PFSK-1 (cell line): ENCODE data around the gene CAPN1.

ENCODE experiments used
- FOXP2 ChIP-seq: optimal IDR thresholded peaks from 2 replicates; pipeline ENCODE3; 2011; ENCODE audit warnings: borderline replicate concordance, control low read depth, inconsistent platforms; ENCODE audit not compliant: insufficient read depth; ENCODE audit errors: extremely low read length, extremely low read depth
- POLR2AphosphoS5 ChIP-seq: IDR thresholded peaks from 2 replicates; pipeline ENCODE4 v1.6.1; 2012; ENCODE audit warnings: low read depth, mild to moderate bottlenecking, control low read depth, low read length, moderate library complexity
- SIN3A ChIP-seq: IDR thresholded peaks from 2 replicates; pipeline ENCODE4 v1.6.1; 2012; ENCODE audit warnings: mild to moderate bottlenecking, low read length, moderate library complexity, borderline replicate concordance; ENCODE audit not compliant: insufficient read depth
- TAF1 ChIP-seq: IDR thresholded peaks from 2 replicates; pipeline ENCODE4 v1.6.1; 2012; ENCODE audit warnings: low read length, control low read depth, borderline replicate concordance; ENCODE audit not compliant: insufficient read depth
- TF ChIP-seq, protein P1 (sequence below), 2 experiments: IDR thresholded peaks; 2 replicates each; pipeline versions ENCODE4 v1.6.1 to v1.8.0; 2011 to 2012; ENCODE audit warnings: low read depth in 2 of 2, low read length in 2 of 2, control low read depth in 1 of 2, inconsistent platforms in 1 of 2, mild to moderate bottlenecking in 1 of 2, moderate library complexity in 1 of 2; ENCODE audit not compliant: insufficient read depth in 1 of 2

DNA sequence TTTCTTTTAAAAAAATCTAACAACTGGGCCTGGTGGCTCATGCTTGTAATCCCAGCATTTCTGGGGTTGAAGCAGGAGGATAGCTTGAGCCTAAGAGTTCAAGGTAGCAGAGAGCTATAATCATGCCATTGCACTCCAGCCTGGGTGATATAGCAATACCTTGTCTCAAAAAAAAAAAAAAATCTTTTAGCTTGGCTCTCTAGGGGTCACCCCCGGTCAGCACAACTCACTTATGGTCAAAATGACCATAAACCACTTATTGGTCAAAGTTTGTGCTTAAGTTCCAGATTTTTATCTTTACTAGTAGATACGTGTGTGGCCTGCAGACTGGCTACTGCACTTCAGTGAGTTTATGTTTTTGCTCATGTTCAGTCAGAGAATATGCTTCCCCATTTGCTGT, 18.0 kb upstream of the CAPN1 start:
- TF ChIP-seq POLR2AphosphoS5 (no peak), FOXP2 (no peak), TAF1 (no peak), SIN3A (no peak)
- TF ChIP-seq, protein P1, sequence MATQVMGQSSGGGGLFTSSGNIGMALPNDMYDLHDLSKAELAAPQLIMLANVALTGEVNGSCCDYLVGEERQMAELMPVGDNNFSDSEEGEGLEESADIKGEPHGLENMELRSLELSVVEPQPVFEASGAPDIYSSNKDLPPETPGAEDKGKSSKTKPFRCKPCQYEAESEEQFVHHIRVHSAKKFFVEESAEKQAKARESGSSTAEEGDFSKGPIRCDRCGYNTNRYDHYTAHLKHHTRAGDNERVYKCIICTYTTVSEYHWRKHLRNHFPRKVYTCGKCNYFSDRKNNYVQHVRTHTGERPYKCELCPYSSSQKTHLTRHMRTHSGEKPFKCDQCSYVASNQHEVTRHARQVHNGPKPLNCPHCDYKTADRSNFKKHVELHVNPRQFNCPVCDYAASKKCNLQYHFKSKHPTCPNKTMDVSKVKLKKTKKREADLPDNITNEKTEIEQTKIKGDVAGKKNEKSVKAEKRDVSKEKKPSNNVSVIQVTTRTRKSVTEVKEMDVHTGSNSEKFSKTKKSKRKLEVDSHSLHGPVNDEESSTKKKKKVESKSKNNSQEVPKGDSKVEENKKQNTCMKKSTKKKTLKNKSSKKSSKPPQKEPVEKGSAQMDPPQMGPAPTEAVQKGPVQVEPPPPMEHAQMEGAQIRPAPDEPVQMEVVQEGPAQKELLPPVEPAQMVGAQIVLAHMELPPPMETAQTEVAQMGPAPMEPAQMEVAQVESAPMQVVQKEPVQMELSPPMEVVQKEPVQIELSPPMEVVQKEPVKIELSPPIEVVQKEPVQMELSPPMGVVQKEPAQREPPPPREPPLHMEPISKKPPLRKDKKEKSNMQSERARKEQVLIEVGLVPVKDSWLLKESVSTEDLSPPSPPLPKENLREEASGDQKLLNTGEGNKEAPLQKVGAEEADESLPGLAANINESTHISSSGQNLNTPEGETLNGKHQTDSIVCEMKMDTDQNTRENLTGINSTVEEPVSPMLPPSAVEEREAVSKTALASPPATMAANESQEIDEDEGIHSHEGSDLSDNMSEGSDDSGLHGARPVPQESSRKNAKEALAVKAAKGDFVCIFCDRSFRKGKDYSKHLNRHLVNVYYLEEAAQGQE (IDR thresholded peaks at IDR 0.05; ENCODE audit: insufficient read depth in 1 of 2, low read depth in 2 of 2, low read length in 2 of 2), result no peak
